CD4-positive, alpha-beta T cell treated with Interleukin-17A for 1 hour (primary cell): ENCODE measurements around the gene CYLC1.

Experiments used
- DNase-seq: peaks from one replicate; pipeline ENCODE4 v3.0.0-alpha.2; 2020

The CYLC1 gene

DNA sequence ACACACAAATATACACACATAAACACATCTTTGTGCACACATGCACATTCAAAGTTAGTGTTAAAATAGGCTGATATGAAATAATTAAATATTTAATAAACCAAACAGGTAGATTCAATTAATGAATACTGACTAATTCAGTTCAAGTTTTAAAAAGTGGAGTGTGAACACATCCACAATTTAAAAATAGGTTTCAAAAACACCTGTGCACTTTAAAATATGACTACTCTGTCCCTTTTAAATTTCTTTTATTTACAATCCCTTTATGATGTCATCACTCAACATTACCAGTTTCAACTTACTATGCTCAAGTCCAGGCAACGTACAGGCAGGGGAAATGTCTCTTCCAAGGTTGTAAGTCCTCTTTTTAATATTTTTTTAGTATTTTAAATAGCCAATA lies at the start of gene CYLC1:
TSS of gene CYLC1 (plus strand) at position 301 of the 400 bp plus-strand sequence. CDS start at position 338, 37 bp downstream.
- no peak for DNase-seq

DNA sequence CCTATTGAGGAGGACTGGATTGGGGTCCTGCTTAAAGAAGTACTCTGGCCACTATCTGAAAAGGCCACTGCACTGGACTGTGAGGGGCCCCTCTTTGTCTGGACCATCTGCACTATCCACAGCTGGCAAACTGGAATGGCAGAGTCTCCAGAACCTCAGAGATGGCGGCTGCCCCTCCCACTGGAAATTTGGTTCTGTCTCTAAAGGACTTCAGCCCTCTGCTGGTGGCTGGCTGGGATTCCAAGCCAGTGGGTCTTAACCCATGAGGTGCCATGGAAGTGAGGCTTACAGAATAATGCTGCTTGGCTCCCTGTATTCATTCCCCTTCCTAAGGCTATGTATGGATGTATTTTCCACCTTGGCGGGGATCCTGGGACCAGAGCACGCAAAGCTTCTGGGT lies 41.6 kb upstream of the CYLC1 start:
- DNase-seq = no peak

DNA sequence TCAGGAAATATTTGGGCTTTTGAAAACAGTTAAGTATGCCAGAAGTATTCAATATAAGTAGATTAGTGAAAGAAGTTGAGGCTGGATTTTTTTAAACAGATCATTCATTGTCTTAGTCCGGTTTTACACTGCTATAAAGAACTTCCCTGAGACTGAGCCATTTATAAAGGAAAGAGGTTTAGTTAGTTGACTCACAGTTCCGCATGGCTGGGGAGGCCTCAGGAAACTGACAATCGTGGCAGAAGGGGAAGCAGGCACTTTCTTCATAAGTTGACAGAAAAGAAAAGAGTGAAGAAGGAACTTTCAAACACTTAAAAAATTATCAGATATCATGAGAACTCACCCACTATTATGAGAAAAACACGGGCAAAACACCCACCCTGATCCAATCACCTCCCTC lies 31.1 kb upstream of the CYLC1 start:
- no peak for DNase-seq

DNA sequence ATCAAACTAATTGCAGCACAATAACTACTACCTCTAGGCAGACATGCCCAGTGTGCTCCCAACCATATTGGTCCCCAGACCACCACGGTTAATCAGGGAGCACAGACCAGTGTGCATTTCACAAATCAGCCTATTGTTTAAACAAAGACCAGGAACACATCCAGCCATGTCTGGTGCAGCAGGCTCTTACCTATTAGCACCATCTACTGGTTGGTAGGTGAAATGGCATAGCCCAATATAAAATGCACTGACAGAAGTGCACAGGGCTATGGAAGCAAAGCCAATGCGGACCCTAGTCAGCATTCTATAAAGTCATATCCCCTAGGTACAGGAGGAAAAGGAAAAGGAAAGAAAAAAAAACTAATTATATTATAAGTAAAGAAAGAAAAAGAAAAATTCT lies 15.5 kb upstream of the CYLC1 start:
- DNase-seq = peak; percentile 1

GRCh38 chrX:83847339-83847738 lies 13.6 kb upstream of the CYLC1 start:
- DNase-seq = no peak

GRCh38 chrX:83888585-83888984 lies 27.6 kb downstream of the CYLC1 start:
- no peak for DNase-seq

DNA sequence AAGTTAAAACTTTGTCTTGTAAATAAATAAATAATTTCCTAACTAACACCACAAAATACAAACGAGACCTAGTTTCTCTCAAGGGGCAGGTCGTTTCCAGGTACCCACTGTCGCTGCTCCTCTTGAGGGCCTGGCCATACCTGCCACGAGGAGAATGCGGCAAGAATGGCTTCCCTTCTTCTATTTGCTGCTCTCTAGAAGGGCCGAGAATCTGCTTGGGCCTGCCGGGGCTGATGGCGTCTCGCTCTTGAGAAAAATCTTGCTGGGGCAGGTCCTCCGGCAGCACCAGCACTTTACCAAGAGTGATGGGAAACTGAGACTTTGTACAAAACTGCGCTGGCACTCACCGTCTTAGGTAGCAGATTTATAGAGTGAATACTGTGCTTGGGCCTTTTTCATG lies 31.5 kb downstream of the CYLC1 start:
- no peak for DNase-seq

DNA sequence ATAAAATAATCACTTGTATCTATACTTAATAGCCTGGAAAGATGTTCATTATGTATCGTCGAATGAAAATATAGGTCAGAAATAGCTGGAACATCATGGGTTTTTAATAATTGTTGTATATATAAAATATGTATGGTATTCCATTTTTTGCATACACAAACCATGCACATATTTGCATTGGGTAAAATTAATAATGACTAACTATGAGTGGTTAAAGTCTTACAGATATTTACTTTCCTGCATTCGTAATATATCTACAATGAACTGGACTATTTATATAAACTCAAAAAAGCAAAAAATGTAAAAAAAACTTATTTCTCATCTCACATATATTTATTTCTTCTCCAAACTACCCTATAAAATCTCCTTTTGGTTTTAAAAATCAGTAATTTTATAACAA lies 46.0 kb downstream of the CYLC1 start:
- no peak for DNase-seq

DNA sequence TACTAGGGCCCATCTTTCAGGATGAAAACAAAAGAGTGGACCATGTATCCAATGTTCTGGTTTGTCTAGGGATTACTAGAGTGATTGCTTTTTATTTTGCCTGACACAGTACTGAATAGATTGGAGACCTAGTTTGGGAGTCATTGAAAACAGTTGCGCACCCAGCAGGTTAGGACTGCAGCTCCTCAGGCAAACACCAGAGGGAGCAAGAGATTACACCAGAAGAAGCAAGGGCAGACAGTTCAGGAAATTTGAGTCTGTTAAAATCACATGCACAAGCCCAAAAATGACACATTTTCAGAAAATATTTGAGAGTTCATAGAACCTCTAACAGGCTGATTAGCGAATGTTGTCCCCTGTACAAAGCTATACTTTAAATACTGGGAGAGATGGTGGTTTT lies 55.6 kb downstream of the CYLC1 start:
- DNase-seq = no peak

GRCh38 chrX:83934220-83934619 lies 73.3 kb downstream of the CYLC1 start:
- DNase-seq = no peak
